HepG2 (cell line): Measurements from ENCODE around the gene GGA1. TPM values are rescaled to one million over a fixed set of nuclear protein-coding genes. Genes with fewer than 3 reads are reported as not detected.

Experiments
- BRD4 ChIP-seq: sonication (generic); formaldehyde crosslinking; IDR thresholded peaks from 2 replicates; pipeline ENCODE4 v1.4.0; 2020; ENCODE audit warnings: missing genetic modification reagents
- CEBPG ChIP-seq: IDR thresholded peaks from 2 replicates; pipeline ENCODE4 v1.6.1; 2016
- ESRRA ChIP-seq: sonication (generic); formaldehyde crosslinking; IDR thresholded peaks from 2 replicates; pipeline ENCODE4 v1.5.1; 2020; ENCODE audit warnings: mild to moderate bottlenecking, low read depth, missing genetic modification reagents
- ETS1 ChIP-seq: sonication (generic); formaldehyde crosslinking; IDR thresholded peaks from 2 replicates; pipeline ENCODE4 v1.4.0; 2020; ENCODE audit warnings: missing genetic modification reagents
- FOXJ3 ChIP-seq: sonication (generic); formaldehyde crosslinking; IDR thresholded peaks from 2 replicates; pipeline ENCODE4 v1.4.0; 2020; ENCODE audit warnings: missing genetic modification reagents, mild to moderate bottlenecking, borderline replicate concordance
- KDM5A ChIP-seq: fragments of 200-600 bp; sonication (generic); IDR thresholded peaks from 2 replicates; pipeline ENCODE4 v1.7.0; 2018; ENCODE audit warnings: antibody characterized with exemption, mild to moderate bottlenecking, low read length, borderline replicate concordance
- NFE2 ChIP-seq: sonication (generic); formaldehyde crosslinking; IDR thresholded peaks from 2 replicates; pipeline ENCODE4 v1.4.0; 2020; ENCODE audit warnings: missing genetic modification reagents
- STAT6 ChIP-seq: sonication (generic); formaldehyde crosslinking; IDR thresholded peaks from 2 replicates; pipeline ENCODE4 v1.4.0; 2020; ENCODE audit warnings: missing genetic modification reagents, mild to moderate bottlenecking, borderline replicate concordance
- THRA ChIP-seq: sonication (generic); formaldehyde crosslinking; IDR thresholded peaks from 2 replicates; pipeline ENCODE4 v1.4.0; 2020; ENCODE audit warnings: missing genetic modification reagents, borderline replicate concordance
- TRAFD1 ChIP-seq: sonication (generic); formaldehyde crosslinking; IDR thresholded peaks from 2 replicates; pipeline ENCODE4 v1.5.1; 2020; ENCODE audit warnings: missing genetic modification reagents, mild to moderate bottlenecking, borderline replicate concordance
- U2AF1 ChIP-seq: fragments of 200-400 bp; formaldehyde crosslinking; optimal IDR thresholded peaks from 2 replicates; pipeline ENCODE3; 2017; ENCODE audit warnings: mild to moderate bottlenecking, low read depth, low read length
- ZNF572 ChIP-seq: sonication (generic); formaldehyde crosslinking; IDR thresholded peaks from 2 replicates; pipeline ENCODE4 v1.5.1; 2020; ENCODE audit warnings: mild to moderate bottlenecking, missing genetic modification reagents
- ZNF609 ChIP-seq: sonication (generic); formaldehyde crosslinking; IDR thresholded peaks from 2 replicates; pipeline ENCODE4 v1.4.0; 2020; ENCODE audit warnings: mild to moderate bottlenecking, missing genetic modification reagents, borderline replicate concordance
- ZZZ3 ChIP-seq: sonication (generic); formaldehyde crosslinking; IDR thresholded peaks from 2 replicates; pipeline ENCODE4 v1.4.0; 2020; ENCODE audit warnings: missing genetic modification reagents, mild to moderate bottlenecking, borderline replicate concordance
- polyA plus RNA-seq, 8 experiments: library from polyadenylated mRNA; depleted of rRNA in 3 of 8; stranded (reverse) in 7 of 8; unstranded in 1 of 8; fragments of >200 nt; fragmentation: Illumina TruSeq in 4 of 8; extraction: Trizol in 4 of 8; gene quantifications; 2 replicates each; pipeline versions ENCODE4 v1.2.1 to v1.2.3, GENCODE V29; 2011 to 2016; ENCODE audit warnings: low read depth in 4 of 8, missing spikeins in 1 of 8, mixed read lengths in 1 of 8; ENCODE audit not compliant: insufficient read depth in 1 of 8
- total RNA-seq, 5 experiments: library from RNA; depleted of rRNA; stranded (reverse); fragments of >200 nt; fragmentation: Illumina TruSeq; extraction: Trizol; gene quantifications; 2 replicates each; pipeline ENCODE4 v1.2.3, GENCODE V29; 2016; ENCODE audit warnings: low read depth in 1 of 5

GGA1 gene
- total and polyA plus RNA-seq, 2 of the 13 experiments (the other 11 are each of a cell fraction or from before 2014, with no cell fraction given): 29.1 to 87.2 TPM

GRCh38 chr22:37559901-37560607, 48.6 kb upstream of the GGA1 start, which contains the start of gene CDC42EP1 (continued):
- no peak for TF ChIP-seq STAT6
- peak; percentile 76; the same call in 1 of the 2 replicates for TF ChIP-seq ZNF572 (CRISPR knock-in tag)
- TF ChIP-seq CEBPG (CRISPR knock-in tag): no peak
- TF ChIP-seq THRA (CRISPR knock-in tag): peak; percentile 20; the same call in 1 of the 2 replicates
- TF ChIP-seq KDM5A: no peak
- 0 out of 2 replicates have a peak, but pooled peaks have one; percentile 39 for TF ChIP-seq ZZZ3
- TF ChIP-seq ZNF609 (CRISPR knock-in tag): peak; percentile 45; the same call in 1 of the 2 replicates
- no peak for TF ChIP-seq TRAFD1 (CRISPR knock-in tag)
- TF ChIP-seq U2AF1: no peak
- TF ChIP-seq ETS1 (CRISPR knock-in tag): no peak
- no peak for TF ChIP-seq ESRRA (CRISPR knock-in tag)
- TF ChIP-seq BRD4 (CRISPR knock-in tag): peak; percentile 48
- TF ChIP-seq FOXJ3: no peak
- no peak for TF ChIP-seq NFE2
